Measurements from ENCODE around the gene SPTBN4.

The SPTBN4 gene

GRCh38 chr19:40565910-40566495 lies 99.2 kb downstream of the SPTBN4 start:
- DNase-seq = no peak

GRCh38 chr19:40567040-40567749 lies 100.4 kb downstream of the SPTBN4 start:
- DNase-seq = no peak

GRCh38 chr19:40567750-40568494 lies 101.1 kb downstream of the SPTBN4 start:
- no peak for DNase-seq

- DNase-seq = peak; percentile 96 to 98 (median 97)
These were observed 103.7 kb downstream of the SPTBN4 start for GRCh38 chr19:40570313-40571004.

GRCh38 chr19:40571005-40571318 lies 104.2 kb downstream of the SPTBN4 start:
- DNase-seq = no peak

- no peak for DNase-seq
These were observed 105.2 kb downstream of the SPTBN4 start for GRCh38 chr19:40571831-40572495.

GRCh38 chr19:40575326-40575725 lies 108.5 kb downstream of the SPTBN4 start:
- DNase-seq = no peak

- DNase-seq = peak in 1 of 5 donors; percentile 27
These were observed 109.4 kb downstream of the SPTBN4 start for GRCh38 chr19:40576151-40576584.

GRCh38 chr19:40576585-40577451 lies 110.0 kb downstream of the SPTBN4 start, which contains the start of gene SHKBP1:
Gene SHKBP1 (plus strand): TSS chr19:40576873. CDS start chr19:40576900, 27 bp downstream.
- peak; percentile 85 to 93 (median 89) for DNase-seq

GRCh38 chr19:40578442-40578908 lies 111.7 kb downstream of the SPTBN4 start:
- no peak for DNase-seq

- DNase-seq = no peak
These were observed 113.8 kb downstream of the SPTBN4 start for GRCh38 chr19:40580619-40581018.

- DNase-seq = no peak
These were observed 114.7 kb downstream of the SPTBN4 start for GRCh38 chr19:40581531-40581930.

- DNase-seq = no peak
These were observed 115.7 kb downstream of the SPTBN4 start for GRCh38 chr19:40582467-40582866.

- no peak for DNase-seq
These were observed 116.5 kb downstream of the SPTBN4 start for GRCh38 chr19:40583283-40583682.

GRCh38 chr19:40584007-40584406 lies 117.2 kb downstream of the SPTBN4 start:
- no peak for DNase-seq

- no peak for DNase-seq
These were observed 118.6 kb downstream of the SPTBN4 start for GRCh38 chr19:40585241-40585981.

GRCh38 chr19:40585982-40586422 lies 119.2 kb downstream of the SPTBN4 start:
- DNase-seq = no peak

GRCh38 chr19:40586611-40587010 lies 119.8 kb downstream of the SPTBN4 start:
- no peak for DNase-seq

- DNase-seq = no peak
These were observed 121.5 kb downstream of the SPTBN4 start for GRCh38 chr19:40588110-40588854.
